GM19395 (cell line): ENCODE results near the gene CAMK1G.

Experiments used
- ATAC-seq: cut with Tn5 transposase; IDR thresholded peaks from one replicate; pipeline ENCODE4 v1.9.1; 2021; ENCODE audit warnings: mild to moderate bottlenecking, moderate library complexity; ENCODE audit not compliant: unreplicated experiment

The CAMK1G gene

GRCh38 chr1:209583408-209583807 is at the start of gene CAMK1G:
CAMK1G (plus strand) TSS chr1:209583714; CDS start chr1:209594984, 11,270 bp downstream.
- ATAC-seq: no peak

GRCh38 chr1:209534496-209535250 is 48.8 kb upstream of the CAMK1G start:
- ATAC-seq: no peak

- ATAC-seq: no peak
Observed at GRCh38 chr1:209536843-209537242, 46.7 kb upstream of the CAMK1G start.

GRCh38 chr1:209537336-209538114 is 46.0 kb upstream of the CAMK1G start:
- no peak for ATAC-seq

- no peak for ATAC-seq
Observed at GRCh38 chr1:209539576-209539975, 43.9 kb upstream of the CAMK1G start.

GRCh38 chr1:209542585-209542984 is 40.9 kb upstream of the CAMK1G start:
- no peak for ATAC-seq

GRCh38 chr1:209544098-209544497 is 39.4 kb upstream of the CAMK1G start:
- no peak for ATAC-seq

GRCh38 chr1:209545423-209545822 is 38.1 kb upstream of the CAMK1G start:
- no peak for ATAC-seq

- no peak for ATAC-seq
Observed at GRCh38 chr1:209546390-209547085, 37.0 kb upstream of the CAMK1G start.

- no peak for ATAC-seq
Observed at GRCh38 chr1:209547626-209548025, 35.9 kb upstream of the CAMK1G start.

GRCh38 chr1:209549443-209550205 is 33.9 kb upstream of the CAMK1G start:
- ATAC-seq: no peak

GRCh38 chr1:209550519-209550918 is 33.0 kb upstream of the CAMK1G start:
- no peak for ATAC-seq

GRCh38 chr1:209552406-209553264 is 30.9 kb upstream of the CAMK1G start:
- no peak for ATAC-seq

- no peak for ATAC-seq
Observed at GRCh38 chr1:209554761-209555611, 28.5 kb upstream of the CAMK1G start.

GRCh38 chr1:209556162-209556690 is 27.3 kb upstream of the CAMK1G start:
- no peak for ATAC-seq

GRCh38 chr1:209557221-209557620 is 26.3 kb upstream of the CAMK1G start:
- ATAC-seq: no peak

GRCh38 chr1:209560529-209560928 is 23.0 kb upstream of the CAMK1G start:
- ATAC-seq: no peak

- no peak for ATAC-seq
Observed at GRCh38 chr1:209560952-209561351, 22.6 kb upstream of the CAMK1G start.

GRCh38 chr1:209561532-209561931 is 22.0 kb upstream of the CAMK1G start:
- no peak for ATAC-seq
